ENCODE measurements around the gene TXNL4A.

TXNL4A gene

GRCh38 chr18:79943608-79944125, 44.7 kb downstream of the TXNL4A start:
- H3K9me3 ChIP-seq (ENCODE audit: control insufficient read depth in 2 of 2, low read length in 2 of 2), result no peaks in the 10 kb centered on the region
- peaks cover 26 to 56% of the 10 kb centered on the region in 2 donors for H3K4me1 ChIP-seq (ENCODE audit: control insufficient read depth in 2 of 2, insufficient read depth in 2 of 2, low read length in 2 of 2)
- H3K27ac ChIP-seq (ENCODE audit: low read depth in 2 of 2, low read length in 2 of 2), result peak overlapping the region; percentile 76 to 77
- H3K9ac ChIP-seq (ENCODE audit: low read depth in 1 of 2, low read length in 2 of 2), result peak overlapping the region in 1 of 2 donors; percentile 68
- H3K36me3 ChIP-seq (ENCODE audit: control insufficient read depth in 2 of 2, insufficient read depth in 2 of 2, low read length in 2 of 2), result peaks cover 22 to 33% of the 10 kb centered on the region in 2 donors
- H3K27me3 ChIP-seq (ENCODE audit: control insufficient read depth in 2 of 2, insufficient read depth in 2 of 2, low read length in 2 of 2), result no peaks in the 10 kb centered on the region
- H3K4me3 ChIP-seq (ENCODE audit: low read length in 2 of 2), result peak overlapping the region; percentile 17 to 26

GRCh38 chr18:79942786-79943607, 45.4 kb downstream of the TXNL4A start:
- Histone ChIP-seq H3K9ac (ENCODE audit: low read depth in 1 of 2, low read length in 2 of 2) (peak overlapping the region; percentile 14 to 68), H3K36me3 (ENCODE audit: control insufficient read depth in 2 of 2, insufficient read depth in 2 of 2, low read length in 2 of 2) (peaks cover 21 to 33% of the 10 kb centered on the region in 2 donors), H3K4me3 (ENCODE audit: low read length in 2 of 2) (peak overlapping the region; percentile 17 to 26), H3K4me1 (ENCODE audit: control insufficient read depth in 2 of 2, insufficient read depth in 2 of 2, low read length in 2 of 2) (peaks cover 26 to 55% of the 10 kb centered on the region in 2 donors), H3K27ac (ENCODE audit: low read depth in 2 of 2, low read length in 2 of 2) (peak overlapping the region; percentile 76 to 77), H3K9me3 (ENCODE audit: control insufficient read depth in 2 of 2, low read length in 2 of 2) (no peaks in the 10 kb centered on the region), H3K27me3 (ENCODE audit: control insufficient read depth in 2 of 2, insufficient read depth in 2 of 2, low read length in 2 of 2) (no peaks in the 10 kb centered on the region)

GRCh38 chr18:79942211-79942610, 46.2 kb downstream of the TXNL4A start:
- H3K27ac ChIP-seq (ENCODE audit: low read depth in 2 of 2, low read length in 2 of 2), result peak overlapping the region in 1 of 2 donors; percentile 77
- H3K4me1 ChIP-seq (ENCODE audit: control insufficient read depth in 2 of 2, insufficient read depth in 2 of 2, low read length in 2 of 2), result peaks cover 26 to 55% of the 10 kb centered on the region in 2 donors

GRCh38 chr18:79941473-79942119, 46.8 kb downstream of the TXNL4A start:
- Histone ChIP-seq H3K9me3 (ENCODE audit: control insufficient read depth in 2 of 2, low read length in 2 of 2) (no peaks in the 10 kb centered on the region), H3K4me1 (ENCODE audit: control insufficient read depth in 2 of 2, insufficient read depth in 2 of 2, low read length in 2 of 2) (peaks cover 29 to 59% of the 10 kb centered on the region in 2 donors), H3K36me3 (ENCODE audit: control insufficient read depth in 2 of 2, insufficient read depth in 2 of 2, low read length in 2 of 2) (peaks cover 21 to 39% of the 10 kb centered on the region in 2 donors), H3K4me3 (ENCODE audit: low read length in 2 of 2) (no peak overlapping the region), H3K27me3 (ENCODE audit: control insufficient read depth in 2 of 2, insufficient read depth in 2 of 2, low read length in 2 of 2) (no peaks in the 10 kb centered on the region), H3K9ac (ENCODE audit: low read depth in 1 of 2, low read length in 2 of 2) (no peak overlapping the region), H3K27ac (ENCODE audit: low read depth in 2 of 2, low read length in 2 of 2) (no peak overlapping the region)

More at GRCh38 chr18:79942211-79942610, 46.2 kb downstream of the TXNL4A start:
- Histone ChIP-seq H3K9ac (ENCODE audit: low read depth in 1 of 2, low read length in 2 of 2) (peak overlapping the region in 1 of 2 donors; percentile 39), H3K4me3 (ENCODE audit: low read length in 2 of 2) (no peak overlapping the region), H3K36me3 (ENCODE audit: control insufficient read depth in 2 of 2, insufficient read depth in 2 of 2, low read length in 2 of 2) (peaks cover 21 to 39% of the 10 kb centered on the region in 2 donors), H3K9me3 (ENCODE audit: control insufficient read depth in 2 of 2, low read length in 2 of 2) (no peaks in the 10 kb centered on the region), H3K27me3 (ENCODE audit: control insufficient read depth in 2 of 2, insufficient read depth in 2 of 2, low read length in 2 of 2) (no peaks in the 10 kb centered on the region)

DNA sequence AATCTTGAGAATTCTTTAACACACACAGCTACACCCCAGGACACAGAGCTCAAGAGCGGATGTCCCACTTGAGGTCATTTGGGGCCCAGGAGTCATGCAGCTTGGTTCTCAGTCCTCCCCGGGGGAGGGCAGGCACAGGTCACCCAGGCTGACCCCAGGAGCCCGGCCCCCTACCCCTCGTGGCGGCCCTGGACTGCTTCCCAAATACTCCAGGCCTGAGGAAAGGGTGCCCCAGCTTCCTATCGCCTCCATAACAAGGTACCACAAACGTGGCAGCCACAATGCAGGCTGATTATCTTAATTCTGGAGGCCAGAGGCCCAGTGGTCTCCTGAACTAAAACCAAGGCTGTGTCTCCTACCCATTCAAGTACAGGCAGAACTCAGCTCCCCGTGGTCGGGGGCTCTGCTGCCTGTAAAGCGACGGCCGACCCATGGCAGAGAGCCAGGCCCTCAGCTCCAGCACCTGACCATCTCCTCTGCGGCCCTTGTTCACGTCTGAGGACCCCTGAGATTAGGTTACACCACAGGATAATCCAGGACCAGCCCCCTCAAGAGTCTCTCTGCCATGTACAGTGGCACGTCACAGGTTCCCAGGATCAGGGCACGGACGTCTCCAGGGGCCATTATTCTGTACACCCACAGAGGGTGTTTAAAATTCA, 47.4 kb downstream of the TXNL4A start:
- no peak overlapping the region for H3K4me3 ChIP-seq (ENCODE audit: low read length in 2 of 2)
- H3K36me3 ChIP-seq (ENCODE audit: control insufficient read depth in 2 of 2, insufficient read depth in 2 of 2, low read length in 2 of 2), result peaks cover 21 to 39% of the 10 kb centered on the region in 2 donors
- no peak overlapping the region for H3K27ac ChIP-seq (ENCODE audit: low read depth in 2 of 2, low read length in 2 of 2)
- no peaks in the 10 kb centered on the region for H3K9me3 ChIP-seq (ENCODE audit: control insufficient read depth in 2 of 2, low read length in 2 of 2)
- peaks cover 32 to 63% of the 10 kb centered on the region in 2 donors for H3K4me1 ChIP-seq (ENCODE audit: control insufficient read depth in 2 of 2, insufficient read depth in 2 of 2, low read length in 2 of 2)
- no peak overlapping the region for H3K9ac ChIP-seq (ENCODE audit: low read depth in 1 of 2, low read length in 2 of 2)
- H3K27me3 ChIP-seq (ENCODE audit: control insufficient read depth in 2 of 2, insufficient read depth in 2 of 2, low read length in 2 of 2), result no peaks in the 10 kb centered on the region

DNA sequence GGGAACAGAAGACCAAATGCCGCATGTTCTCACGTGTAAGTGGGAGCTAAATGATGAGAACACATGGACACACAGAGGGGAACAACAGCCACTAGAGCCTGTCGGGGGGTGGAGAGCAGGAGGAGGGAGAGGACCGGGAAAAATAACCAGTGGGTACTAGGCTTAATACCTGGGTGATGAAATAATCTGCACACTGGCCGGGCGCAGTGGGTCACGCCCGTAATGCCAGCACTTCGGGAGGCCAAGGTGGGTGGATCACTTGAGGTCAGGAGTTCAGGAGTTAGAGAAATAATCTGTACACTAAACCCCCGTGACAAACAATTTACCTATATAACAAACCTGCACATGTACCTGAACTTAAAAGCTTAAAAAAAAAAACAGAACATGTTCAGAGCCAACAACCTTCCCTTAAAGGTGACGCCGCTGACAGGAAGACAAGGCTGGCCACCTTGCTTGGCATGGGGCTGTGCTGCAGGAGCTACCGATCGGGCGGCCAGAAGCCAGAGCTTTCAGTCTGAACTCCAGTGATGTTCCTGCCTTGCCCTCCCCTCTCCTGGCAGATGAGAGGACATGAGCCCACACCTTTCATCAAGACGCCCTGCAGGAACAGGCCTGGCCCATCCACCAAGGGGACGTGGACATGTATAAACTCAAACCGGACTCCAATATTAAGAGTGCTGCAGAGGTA, 48.1 kb downstream of the TXNL4A start:
- H3K27ac ChIP-seq (ENCODE audit: low read depth in 2 of 2, low read length in 2 of 2), result no peak overlapping the region

DNA sequence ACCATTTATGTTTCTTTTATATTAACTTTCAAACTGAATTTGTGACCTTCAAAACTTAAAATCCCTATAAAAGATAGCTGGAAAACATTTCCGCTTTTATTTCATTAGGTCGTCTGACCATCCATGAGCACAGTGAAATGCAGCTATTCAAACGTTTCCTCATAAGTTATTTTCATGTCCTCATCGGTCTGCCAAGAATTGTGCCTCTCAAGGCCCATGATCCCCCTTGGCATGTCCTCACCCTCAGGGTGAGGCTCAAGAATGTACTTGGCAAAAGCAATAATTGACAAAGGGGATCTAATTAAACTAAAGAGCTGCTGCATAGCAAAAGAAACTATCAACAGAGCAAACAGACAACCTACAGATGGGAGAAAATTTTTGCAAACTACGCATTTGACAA, 49.3 kb downstream of the TXNL4A start:
- Histone ChIP-seq H3K27me3 (ENCODE audit: control insufficient read depth in 2 of 2, insufficient read depth in 2 of 2, low read length in 2 of 2) (no peaks in the 10 kb centered on the region), H3K9me3 (ENCODE audit: control insufficient read depth in 2 of 2, low read length in 2 of 2) (no peaks in the 10 kb centered on the region), H3K9ac (ENCODE audit: low read depth in 1 of 2, low read length in 2 of 2) (no peak overlapping the region), H3K36me3 (ENCODE audit: control insufficient read depth in 2 of 2, insufficient read depth in 2 of 2, low read length in 2 of 2) (peaks cover 26 to 52% of the 10 kb centered on the region in 2 donors), H3K27ac (ENCODE audit: low read depth in 2 of 2, low read length in 2 of 2) (no peak overlapping the region), H3K4me1 (ENCODE audit: control insufficient read depth in 2 of 2, insufficient read depth in 2 of 2, low read length in 2 of 2) (peaks cover 32 to 61% of the 10 kb centered on the region in 2 donors), H3K4me3 (ENCODE audit: low read length in 2 of 2) (no peak overlapping the region)

More for the DNA sequence above, 48.1 kb downstream of the TXNL4A start:
- no peak overlapping the region for H3K4me3 ChIP-seq (ENCODE audit: low read length in 2 of 2)
- no peak overlapping the region for H3K9ac ChIP-seq (ENCODE audit: low read depth in 1 of 2, low read length in 2 of 2)
- no peaks in the 10 kb centered on the region for H3K27me3 ChIP-seq (ENCODE audit: control insufficient read depth in 2 of 2, insufficient read depth in 2 of 2, low read length in 2 of 2)
- peaks cover 30 to 63% of the 10 kb centered on the region in 2 donors for H3K4me1 ChIP-seq (ENCODE audit: control insufficient read depth in 2 of 2, insufficient read depth in 2 of 2, low read length in 2 of 2)
- H3K9me3 ChIP-seq (ENCODE audit: control insufficient read depth in 2 of 2, low read length in 2 of 2), result no peaks in the 10 kb centered on the region
- H3K36me3 ChIP-seq (ENCODE audit: control insufficient read depth in 2 of 2, insufficient read depth in 2 of 2, low read length in 2 of 2), result peaks cover 23 to 46% of the 10 kb centered on the region in 2 donors

GRCh38 chr18:79938196-79938595, 50.2 kb downstream of the TXNL4A start:
- Histone ChIP-seq H3K4me3 (ENCODE audit: low read length in 2 of 2) (no peak overlapping the region), H3K4me1 (ENCODE audit: control insufficient read depth in 2 of 2, insufficient read depth in 2 of 2, low read length in 2 of 2) (peaks cover 26 to 54% of the 10 kb centered on the region in 2 donors), H3K27ac (ENCODE audit: low read depth in 2 of 2, low read length in 2 of 2) (peak overlapping the region in 1 of 2 donors; percentile 8), H3K9me3 (ENCODE audit: control insufficient read depth in 2 of 2, low read length in 2 of 2) (no peaks in the 10 kb centered on the region), H3K27me3 (ENCODE audit: control insufficient read depth in 2 of 2, insufficient read depth in 2 of 2, low read length in 2 of 2) (no peaks in the 10 kb centered on the region), H3K9ac (ENCODE audit: low read depth in 1 of 2, low read length in 2 of 2) (no peak overlapping the region), H3K36me3 (ENCODE audit: control insufficient read depth in 2 of 2, insufficient read depth in 2 of 2, low read length in 2 of 2) (peaks cover 26 to 51% of the 10 kb centered on the region in 2 donors)

DNA sequence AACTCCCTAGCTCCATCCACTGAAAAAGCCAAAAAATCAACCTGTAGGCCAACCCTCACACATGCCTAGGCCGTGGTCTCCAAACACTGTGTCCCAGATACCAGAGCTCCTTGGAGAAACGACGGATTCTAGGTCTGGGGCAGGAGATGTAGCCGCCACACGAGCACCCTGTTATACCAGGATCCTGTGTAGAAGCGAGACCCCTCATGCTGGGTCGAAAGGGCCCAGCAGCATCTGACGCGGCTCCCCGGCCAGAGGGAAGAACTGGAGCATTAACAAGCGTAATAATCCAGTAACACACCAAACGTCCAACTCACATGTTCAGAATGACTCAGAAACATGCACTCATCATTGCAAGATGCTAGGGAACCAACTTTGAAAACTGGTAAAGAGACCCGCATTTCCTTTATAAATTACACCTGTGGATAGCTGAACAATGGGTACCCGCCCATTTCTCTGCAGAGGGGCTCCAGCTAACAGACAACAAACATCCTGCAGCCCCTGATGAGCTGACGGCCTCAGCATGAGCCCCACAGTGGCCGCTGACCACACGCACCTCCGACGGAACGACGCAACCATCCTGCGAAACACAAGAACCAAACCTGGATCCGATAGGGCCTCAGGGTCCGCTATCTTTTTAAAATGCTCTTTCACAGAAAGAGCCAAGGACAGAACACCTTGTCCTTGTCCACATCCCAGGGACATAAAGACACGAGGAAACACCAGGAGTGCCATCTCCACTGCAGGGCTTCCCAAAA, 51.1 kb downstream of the TXNL4A start:
- Histone ChIP-seq H3K27ac (ENCODE audit: low read depth in 2 of 2, low read length in 2 of 2) (peak overlapping the region; percentile 16 to 49), H3K4me3 (ENCODE audit: low read length in 2 of 2) (no peak overlapping the region), H3K36me3 (ENCODE audit: control insufficient read depth in 2 of 2, insufficient read depth in 2 of 2, low read length in 2 of 2) (peaks cover 20 to 49% of the 10 kb centered on the region in 2 donors), H3K27me3 (ENCODE audit: control insufficient read depth in 2 of 2, insufficient read depth in 2 of 2, low read length in 2 of 2) (no peaks in the 10 kb centered on the region), H3K9ac (ENCODE audit: low read depth in 1 of 2, low read length in 2 of 2) (no peak overlapping the region), H3K4me1 (ENCODE audit: control insufficient read depth in 2 of 2, insufficient read depth in 2 of 2, low read length in 2 of 2) (peaks cover 18 to 46% of the 10 kb centered on the region in 2 donors), H3K9me3 (ENCODE audit: control insufficient read depth in 2 of 2, low read length in 2 of 2) (peaks cover 0 to 2% of the 10 kb centered on the region in 2 donors)
